ENCODE data around the gene COL20A1. TPM values are rescaled to one million over a fixed set of nuclear protein-coding genes. Genes with fewer than 3 reads are reported as not detected.
A peak's percentile ranks its signal among the peaks of the same experiment; 100 is the strongest.

The COL20A1 gene
- total RNA-seq, 2 donors from 2014 or later: not detected

GRCh38 chr20:63325554-63326313, 32.7 kb downstream of the COL20A1 start:
- intact Hi-C loops (cut with DNase I): no loop called here
- DNase-seq: peak in 1 of 4 donors; percentile 7
- WGBS, 2 donors: 65 to 70% methylated on average over 2 to 8 of the region's 8 CpGs

GRCh38 chr20:63326314-63327230, 33.6 kb downstream of the COL20A1 start:
- 75 to 83% methylated on average over 7 to 15 of the region's 15 CpGs for WGBS, 2 donors
- intact Hi-C loops (cut with DNase I): no loop called here
- Histone ChIP-seq H3K27ac (no peak overlapping the region), H3K36me3 (replicated peaks in 1 of 2; ENCODE audit: insufficient read depth in 1 of 2, low read depth in 2 of 2) (no peaks in the 10 kb centered on the region), H3K4me3 (no peak overlapping the region), H3K27me3 (no peaks in the 10 kb centered on the region), H3K4me1 (no peaks in the 10 kb centered on the region), H3K9me3 (no peaks in the 10 kb centered on the region)
- TF ChIP-seq CTCF (IDR thresholded peaks at IDR 0.05) (no peak), POLR2A (IDR thresholded peaks at IDR 0.05) (no peak)
- DNase-seq: no peak
- ATAC-seq: no peak

More at GRCh38 chr20:63325554-63326313, 32.7 kb downstream of the COL20A1 start:
- Histone ChIP-seq H3K36me3 (replicated peaks in 1 of 2; ENCODE audit: insufficient read depth in 1 of 2, low read depth in 2 of 2) (no peaks in the 10 kb centered on the region), H3K4me1 (no peaks in the 10 kb centered on the region), H3K4me3 (no peak overlapping the region), H3K9me3 (no peaks in the 10 kb centered on the region), H3K27ac (no peak overlapping the region), H3K27me3 (no peaks in the 10 kb centered on the region)
- TF ChIP-seq CTCF (IDR thresholded peaks at IDR 0.05): no peak
- no peak for TF ChIP-seq POLR2A (IDR thresholded peaks at IDR 0.05)
- no peak for ATAC-seq

- Histone ChIP-seq H3K27ac (no peak overlapping the region), H3K36me3 (replicated peaks in 1 of 2; ENCODE audit: insufficient read depth in 1 of 2, low read depth in 2 of 2) (no peaks in the 10 kb centered on the region), H3K4me1 (no peaks in the 10 kb centered on the region), H3K27me3 (no peaks in the 10 kb centered on the region), H3K9me3 (no peaks in the 10 kb centered on the region), H3K4me3 (no peak overlapping the region)
- ATAC-seq (no peak), DNase-seq (no peak)
- intact Hi-C loops (cut with DNase I): no loop called here
- TF ChIP-seq CTCF (IDR thresholded peaks at IDR 0.05) (no peak), POLR2A (IDR thresholded peaks at IDR 0.05) (no peak)
- 85 to 88% methylated on average over 8 of the region's 8 CpGs for WGBS, 2 donors
Observed at GRCh38 chr20:63327231-63327745, 34.3 kb downstream of the COL20A1 start.

GRCh38 chr20:63328026-63328700, 35.2 kb downstream of the COL20A1 start:
- Histone ChIP-seq H3K4me3 (no peak overlapping the region), H3K9me3 (no peaks in the 10 kb centered on the region), H3K4me1 (no peaks in the 10 kb centered on the region), H3K36me3 (replicated peaks in 1 of 2; ENCODE audit: insufficient read depth in 1 of 2, low read depth in 2 of 2) (no peaks in the 10 kb centered on the region), H3K27me3 (no peaks in the 10 kb centered on the region), H3K27ac (no peak overlapping the region)
- ATAC-seq (no peak), DNase-seq (no peak)
- TF ChIP-seq CTCF (IDR thresholded peaks at IDR 0.05) (no peak), POLR2A (IDR thresholded peaks at IDR 0.05) (no peak)
- WGBS, 2 donors: 67 to 78% methylated on average over 3 to 20 of the region's 20 CpGs
- intact Hi-C loops (cut with DNase I): no loop called here
